Head of caudate nucleus (tissue), 42 donors: ENCODE measurements around the gene CXorf66.
"Not testable (repeated sequence)": the region's sequence is repeated elsewhere in the genome, so short reads cannot be mapped to it uniquely, and the experiment has no call there.

Experiments
- DNase-seq, 42 donors: peaks; one replicate each; pipeline versions ENCODE4 v3.0.0 to v3.0.0-alpha.2; 2020 to 2021; ENCODE audit warnings: mixed read lengths in 7 of 42
- intact Hi-C: fragments of 100-400 bp; cut with DNase I; formaldehyde crosslinking; loops from one replicate; pipeline ENCODE4 v1.15.0; 2022

The CXorf66 gene

GRCh38 chrX:139965421-139965820, at the start of gene CXorf66:
TSS of gene CXorf66 (minus strand) at chrX:139965521. CDS start at chrX:139965496, 25 bp downstream.
- intact Hi-C loops = no loop called here
- DNase-seq = no peak

GRCh38 chrX:139982856-139983255, 17.5 kb upstream of the CXorf66 start:
- intact Hi-C loops = no loop called here
- DNase-seq = no peak

GRCh38 chrX:139974471-139974870, 9.2 kb upstream of the CXorf66 start:
- no peak for DNase-seq
- intact Hi-C loops = no loop called here

GRCh38 chrX:139972629-139973624, 7.6 kb upstream of the CXorf66 start:
- intact Hi-C loops = no loop called here
- DNase-seq = no peak

GRCh38 chrX:139972113-139972512, 6.8 kb upstream of the CXorf66 start:
- no peak for DNase-seq
- intact Hi-C loops = no loop called here

- intact Hi-C loops = no loop called here
- no peak for DNase-seq
These were observed 6.1 kb upstream of the CXorf66 start for GRCh38 chrX:139971394-139971749.

- intact Hi-C loops = no loop called here
- no peak for DNase-seq
These were observed 4.0 kb upstream of the CXorf66 start for GRCh38 chrX:139969286-139969685.

GRCh38 chrX:139967750-139968149, 2.4 kb upstream of the CXorf66 start:
- intact Hi-C loops = no loop called here

GRCh38 chrX:139967300-139967699, 2.0 kb upstream of the CXorf66 start:
- intact Hi-C loops = no loop called here
- no peak for DNase-seq

More at GRCh38 chrX:139967750-139968149, 2.4 kb upstream of the CXorf66 start:
- DNase-seq = no peak

- intact Hi-C loops, DNase-seq: not testable (repeated sequence)
These were observed 838 bp upstream of the CXorf66 start for GRCh38 chrX:139966159-139966558.

GRCh38 chrX:139961091-139961490, 4.2 kb downstream of the CXorf66 start:
- DNase-seq, intact Hi-C loops: not testable (repeated sequence)

GRCh38 chrX:139949703-139950102, 15.6 kb downstream of the CXorf66 start:
- no peak for DNase-seq
- intact Hi-C loops = no loop called here

GRCh38 chrX:139945075-139945474, 20.2 kb downstream of the CXorf66 start:
- no peak for DNase-seq
- intact Hi-C loops = no loop called here

GRCh38 chrX:139936259-139936658, 29.1 kb downstream of the CXorf66 start:
- DNase-seq = no peak
- intact Hi-C loops = no loop called here

GRCh38 chrX:139933904-139934303, 31.4 kb downstream of the CXorf66 start:
- DNase-seq = no peak
- intact Hi-C loops = no loop called here

GRCh38 chrX:139932901-139933796, 32.2 kb downstream of the CXorf66 start, which contains the start of gene ATP11C:
TSS of gene ATP11C (minus strand) at chrX:139933053. CDS start at chrX:139932042, 1,011 bp downstream.
- peak; percentile 55 to 94 (median 84) for DNase-seq
- intact Hi-C loops = no loop called here

- intact Hi-C loops = no loop called here
- DNase-seq = peak in 36 of 42 donors; percentile 7 to 70 (median 34)
These were observed 33.0 kb downstream of the CXorf66 start for GRCh38 chrX:139932073-139932900.

GRCh38 chrX:139931646-139932072, 33.7 kb downstream of the CXorf66 start:
- intact Hi-C loops = no loop called here
- DNase-seq = peak in 3 of 42 donors; percentile 11 to 44 (median 12)
